Measurements from ENCODE around the gene HSFY1.
"Not testable (repeated sequence)": the region's sequence is repeated elsewhere in the genome, so short reads cannot be mapped to it uniquely, and the experiment has no call there.

HSFY1 gene, protein sequence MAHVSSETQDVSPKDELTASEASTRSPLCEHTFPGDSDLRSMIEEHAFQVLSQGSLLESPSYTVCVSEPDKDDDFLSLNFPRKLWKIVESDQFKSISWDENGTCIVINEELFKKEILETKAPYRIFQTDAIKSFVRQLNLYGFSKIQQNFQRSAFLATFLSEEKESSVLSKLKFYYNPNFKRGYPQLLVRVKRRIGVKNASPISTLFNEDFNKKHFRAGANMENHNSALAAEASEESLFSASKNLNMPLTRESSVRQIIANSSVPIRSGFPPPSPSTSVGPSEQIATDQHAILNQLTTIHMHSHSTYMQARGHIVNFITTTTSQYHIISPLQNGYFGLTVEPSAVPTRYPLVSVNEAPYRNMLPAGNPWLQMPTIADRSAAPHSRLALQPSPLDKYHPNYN

DNA sequence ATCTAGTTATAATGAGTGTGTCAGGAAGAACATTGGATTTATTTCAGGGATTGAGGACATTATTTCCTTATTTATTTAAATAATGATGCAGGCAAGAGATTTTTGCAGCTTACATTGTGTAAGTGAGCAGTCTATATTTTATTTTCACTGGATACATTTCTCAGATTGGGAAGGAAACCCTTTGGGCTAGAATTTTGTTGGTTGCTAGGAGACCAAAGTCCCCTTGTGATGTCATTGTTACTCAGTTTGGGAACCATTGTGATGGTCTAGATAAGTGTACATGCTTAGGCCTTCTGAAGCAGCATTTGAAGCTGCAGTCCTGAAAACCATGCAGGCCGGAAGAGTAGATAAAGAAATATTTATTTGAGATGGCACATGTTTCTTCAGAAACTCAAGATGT, at the start of gene HSFY1:
Gene HSFY1 (plus strand): TSS at position 301 of the 400 bp plus-strand sequence. CDS start 68 bp downstream, at position 369.
- not testable (repeated sequence) for DNase-seq (ENCODE audit: low spot score)

DNA sequence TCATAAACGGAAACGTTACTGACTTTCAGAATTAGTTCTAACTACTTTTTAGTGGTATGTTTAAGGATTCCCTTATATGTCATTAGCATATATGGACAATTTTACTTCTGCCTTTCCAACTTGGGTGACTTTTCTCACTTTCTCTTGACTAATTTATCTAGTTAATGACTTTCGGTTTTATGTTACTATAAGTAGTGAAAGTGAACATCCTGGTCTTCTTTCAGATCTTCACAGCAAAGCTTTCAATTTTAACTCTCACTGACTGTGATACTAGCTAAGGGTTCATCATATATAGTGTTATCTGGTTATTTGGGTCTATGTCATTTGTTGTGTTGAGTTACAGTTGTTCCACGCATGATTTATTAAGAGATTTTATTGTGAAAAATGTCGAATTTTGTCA, 42.3 kb upstream of the HSFY1 start:
- DNase-seq (ENCODE audit: low spot score) = not testable (repeated sequence)

GRCh38 chrY:18530995-18531655, 15.4 kb upstream of the HSFY1 start:
- DNase-seq (ENCODE audit: low spot score) = not testable (repeated sequence)

GRCh38 chrY:18538952-18539351, 7.6 kb upstream of the HSFY1 start:
- DNase-seq (ENCODE audit: low spot score) = not testable (repeated sequence)

DNA sequence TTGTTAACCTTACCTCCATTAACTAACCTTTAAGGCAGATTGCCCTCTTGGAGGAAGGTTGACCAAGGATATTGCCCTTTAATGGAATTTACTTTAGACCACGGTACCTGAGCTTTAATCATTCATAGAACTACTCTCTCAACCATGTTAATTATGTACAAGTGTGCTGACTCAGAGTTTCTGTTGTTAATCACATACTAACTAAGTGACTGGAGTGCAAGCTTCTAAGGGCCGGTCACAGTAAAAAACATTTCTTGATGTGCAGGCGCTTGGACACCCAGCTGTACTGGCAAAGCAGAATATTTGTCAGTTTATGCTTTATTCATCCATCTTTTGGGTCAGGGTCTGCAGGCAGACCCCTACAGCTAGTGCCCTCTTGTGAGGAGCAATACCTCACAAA, 6.6 kb downstream of the HSFY1 start:
- not testable (repeated sequence) for DNase-seq (ENCODE audit: low spot score)

DNA sequence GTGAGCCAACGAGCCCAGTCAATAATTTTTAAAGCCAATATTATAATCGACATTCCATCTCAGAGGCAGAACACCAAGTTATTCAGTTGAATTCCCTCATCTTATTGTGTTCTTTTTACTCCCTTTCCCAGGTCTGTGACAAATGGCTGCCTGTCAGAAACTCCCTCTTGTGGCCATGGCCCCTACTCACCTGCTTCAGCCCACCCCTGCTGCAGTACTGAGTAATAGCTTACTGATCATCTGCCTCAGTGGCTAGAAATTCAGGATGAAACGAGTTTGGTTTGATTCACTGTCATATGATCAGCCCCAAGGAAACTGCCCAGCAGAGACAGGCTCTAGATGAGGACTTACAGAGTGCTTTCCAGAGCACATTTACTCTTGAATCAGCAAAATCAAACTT, 19.4 kb downstream of the HSFY1 start:
- not testable (repeated sequence) for DNase-seq (ENCODE audit: low spot score)

Data from NAMALWA (cell line).